HCT116 (cell line): ENCODE measurements around the gene DNAJC6. TPM values are rescaled to one million over a fixed set of nuclear protein-coding genes. Genes with fewer than 3 reads are reported as not detected.

Experiments
- ATAC-seq: fragments of 200-7000 bp; cut with Tn5 transposase; 2 replicates; pipeline ENCODE4 v1.9.1; 2020; ENCODE audit warnings: mild to moderate bottlenecking, moderate library complexity
- BruUV-seq: library from RNA; stranded (reverse); fragments of 400-500 nt; replicated peaks from 2 replicates; lab custom pipeline; 2021; lab: Mats Ljungman, UMichigan
- CTCF ChIA-PET: fragments of 300-600 bp; sonication (Branson Sonifier 250); formaldehyde crosslinking; loops from one replicate; lab custom pipeline; 2021; ENCODE audit warnings: antibody characterized with exemption; lab: Charles Lee
- POLR2A ChIA-PET: fragments of 300-600, 350-600 bp; sonication (Branson Sonifier 250); formaldehyde crosslinking; loops from one replicate; lab custom pipeline; 2021; ENCODE audit warnings: antibody characterized with exemption; lab: Charles Lee
- RAD21 ChIA-PET, 2 experiments: fragments of 300-600 bp; sonication (Branson Sonifier 250); formaldehyde crosslinking; loops; one replicate each; lab custom pipeline; 2023; ENCODE audit warnings: low total read pairs in 2 of 2; ENCODE audit not compliant: uncharacterized antibody in 2 of 2, unreplicated experiment in 2 of 2, low non-redundant PET in 1 of 2; lab: Charles Lee
- DNase-seq: peaks from one replicate; pipeline ENCODE4 v3.0.0-alpha.2; 2010; ENCODE audit warnings: low read depth, low spot score
- H2AFZ ChIP-seq: fragments of 200-600 bp; shearing (Covaris generic), sonication (generic); 2 replicates; pipeline ENCODE4 v1.6.1; 2017; ENCODE audit warnings: low read depth, mixed run types, mixed read lengths, antibody characterized with exemption, low read length; ENCODE audit not compliant: poor library complexity, severe bottlenecking
- H3K27ac ChIP-seq: 2 replicates; pipeline ENCODE4 v1.5.1; 2012; ENCODE audit warnings: low read depth, low read length
- H3K27me3 ChIP-seq: fragments of 200-600 bp; sonication (generic); 2 replicates; pipeline ENCODE4 v1.6.1; 2016; ENCODE audit warnings: mixed run types, low read length, mixed read lengths; ENCODE audit not compliant: insufficient read depth
- H3K36me3 ChIP-seq, 2 experiments: fragments of 200-500 bp in 1 of 2; fragments of 200-600 bp in 1 of 2; sonication (Bioruptor generic) in 1 of 2; sonication (generic) in 1 of 2; 2 replicates each; pipeline versions ENCODE4 v1.5.1 to v1.6.1; 2014 to 2016; ENCODE audit warnings: low read length in 2 of 2, inconsistent platforms in 1 of 2, mixed read lengths in 1 of 2, mixed run types in 1 of 2; ENCODE audit not compliant: insufficient read depth in 2 of 2, control insufficient read depth in 1 of 2
- H3K4me1 ChIP-seq, 2 experiments: fragments of 200-600 bp in 1 of 2; sonication (generic) in 1 of 2; 2 replicates each; pipeline versions ENCODE4 v1.5.1 to v1.6.1; 2012 to 2017; ENCODE audit warnings: low read length in 2 of 2, inconsistent platforms in 1 of 2, mild to moderate bottlenecking in 1 of 2, mixed read lengths in 1 of 2, mixed run types in 1 of 2, moderate library complexity in 1 of 2; ENCODE audit not compliant: insufficient read depth in 2 of 2, control insufficient read depth in 1 of 2
- H3K4me2 ChIP-seq: fragments of 200-600 bp; sonication (generic); 2 replicates; pipeline ENCODE4 v1.6.1; 2017; ENCODE audit warnings: mixed run types, low read length, mixed read lengths
- H3K4me3 ChIP-seq, 2 experiments: fragments of 200-600 bp in 1 of 2; sonication (generic) in 1 of 2; replicated peaks in 1 of 2; 2 replicates each; pipeline ENCODE4 v1.5.1; 2011 to 2016; ENCODE audit warnings: low read length in 2 of 2, control low read depth in 1 of 2, low read depth in 1 of 2, mild to moderate bottlenecking in 1 of 2, mixed read lengths in 1 of 2, mixed run types in 1 of 2
- H3K79me2 ChIP-seq: fragments of 200-600 bp; sonication (generic); 2 replicates; pipeline ENCODE4 v1.6.1; 2017; ENCODE audit warnings: mild to moderate bottlenecking, mixed run types, low read length, moderate library complexity, mixed read lengths; ENCODE audit not compliant: insufficient read depth
- H3K9ac ChIP-seq: fragments of 200-600 bp; sonication (generic); 2 replicates; pipeline ENCODE4 v1.6.1; 2016; ENCODE audit warnings: low read length, mixed read lengths
- H3K9me2 ChIP-seq: fragments of 200-600 bp; sonication (generic), shearing (Covaris generic); 2 replicates; pipeline ENCODE4 v1.6.1; 2017; ENCODE audit warnings: mixed run types, mild to moderate bottlenecking, moderate library complexity; ENCODE audit not compliant: insufficient read depth
- H3K9me3 ChIP-seq, 2 experiments: fragments of 200-500 bp in 1 of 2; fragments of 200-600 bp in 1 of 2; sonication (Bioruptor generic) in 1 of 2; sonication (generic) in 1 of 2; 2 replicates each; pipeline ENCODE4 v1.6.1; 2014 to 2017; ENCODE audit warnings: low read length in 2 of 2, mixed read lengths in 2 of 2, inconsistent platforms in 1 of 2, low read depth in 1 of 2, mild to moderate bottlenecking in 1 of 2, mixed run types in 1 of 2, moderate library complexity in 1 of 2; ENCODE audit not compliant: control insufficient read depth in 1 of 2, insufficient read depth in 1 of 2
- H4K20me1 ChIP-seq: fragments of 200-600 bp; sonication (generic), shearing (Covaris generic); 2 replicates; pipeline ENCODE4 v1.6.1; 2017; ENCODE audit warnings: mixed run types, mild to moderate bottlenecking, moderate library complexity; ENCODE audit not compliant: insufficient read depth
- ATF3 ChIP-seq: IDR thresholded peaks from 2 replicates; pipeline ENCODE4 v1.6.1; 2012
- CEBPB ChIP-seq: IDR thresholded peaks from 2 replicates; pipeline ENCODE4 v1.6.1; 2012; ENCODE audit warnings: low read depth
- EGR1 ChIP-seq: IDR thresholded peaks from 2 replicates; pipeline ENCODE4 v1.6.1; 2012; ENCODE audit warnings: low read depth
- EZH2 ChIP-seq: fragments of 200-600 bp; sonication (generic); IDR thresholded peaks from 2 replicates; pipeline ENCODE4 v1.6.1; 2017; ENCODE audit warnings: antibody characterized with exemption, mixed run types
- FOSL1 ChIP-seq: IDR thresholded peaks from 2 replicates; pipeline ENCODE4 v1.6.1; 2012; ENCODE audit warnings: low read depth
- JUND ChIP-seq: IDR thresholded peaks from 2 replicates; pipeline ENCODE4 v1.6.1; 2012
- MAX ChIP-seq: IDR thresholded peaks from 2 replicates; pipeline ENCODE4 v1.6.1; 2012
- POLR2A ChIP-seq: IDR thresholded peaks from 2 replicates; pipeline ENCODE4 v1.7.0; 2011; ENCODE audit warnings: borderline replicate concordance; ENCODE audit not compliant: insufficient read depth, insufficient read length; ENCODE audit errors: extremely low read depth
- POLR2AphosphoS5 ChIP-seq: IDR thresholded peaks from 2 replicates; pipeline ENCODE4 v1.6.1; 2011; ENCODE audit warnings: mild to moderate bottlenecking, low read depth, low read length, moderate library complexity
- SIN3A ChIP-seq: IDR thresholded peaks from 2 replicates; pipeline ENCODE4 v1.6.1; 2012; ENCODE audit warnings: low read depth
- SP1 ChIP-seq: IDR thresholded peaks from 2 replicates; pipeline ENCODE4 v1.6.1; 2012; ENCODE audit warnings: low read depth
- TCF7L2 ChIP-seq: IDR thresholded peaks from 2 replicates; pipeline ENCODE4 v1.7.0; 2011; ENCODE audit warnings: borderline replicate concordance, inconsistent platforms; ENCODE audit not compliant: insufficient read depth, insufficient read length; ENCODE audit errors: extremely low read depth
- YY1 ChIP-seq: IDR thresholded peaks from 2 replicates; pipeline ENCODE4 v1.6.1; 2011; ENCODE audit warnings: low read length, low read depth, moderate library complexity, mild to moderate bottlenecking; ENCODE audit not compliant: insufficient replicate concordance; ENCODE audit errors: extremely low read depth
- ZBTB33 ChIP-seq: IDR thresholded peaks from 2 replicates; pipeline ENCODE4 v1.6.1; 2011; ENCODE audit warnings: mild to moderate bottlenecking, low read length, moderate library complexity; ENCODE audit not compliant: insufficient replicate concordance; ENCODE audit errors: extremely low read depth
- ZFX ChIP-seq: fragments of 450-650 bp; IDR thresholded peaks from 2 replicates; pipeline ENCODE4 v1.6.1; 2017
- intact Hi-C: fragments of 100-400 bp; cut with micrococcal nuclease; formaldehyde crosslinking; loops from 2 replicates; pipeline ENCODE4 v1.10.0; 2022
- total RNA-seq: library from RNA; stranded (reverse); gene quantifications from one replicate; pipeline ENCODE4 v1.2.1, GENCODE V29; 2021; ENCODE audit not compliant: unreplicated experiment

DNAJC6 gene
- total RNA-seq, 1 experiment from 2014 or later, result 9.0 TPM

- Histone ChIP-seq H2AFZ (no peak overlapping the region), H3K4me2 (no peak overlapping the region), H4K20me1 (no peaks in the 10 kb centered on the region), H3K4me3 (no peak overlapping the region), H3K36me3 (no peaks in the 10 kb centered on the region), H3K9me3 (no peaks in the 10 kb centered on the region), H3K27ac (no peak overlapping the region), H3K79me2 (no peaks in the 10 kb centered on the region), H3K9ac (no peak overlapping the region), H3K4me1 (no peaks in the 10 kb centered on the region), H3K9me2 (no peaks in the 10 kb centered on the region), H3K27me3 (no peaks in the 10 kb centered on the region)
- intact Hi-C loops, result no loop called here
- ChIA-PET RAD21 (no interaction called here), CTCF (no interaction called here), POLR2A (no interaction called here)
- DNase-seq, result no peak
- no peak for ATAC-seq
- no TSS peak for BruUV-seq
- TF ChIP-seq SP1 (no peak), FOSL1 (no peak), POLR2AphosphoS5 (no peak), ATF3 (no peak), CEBPB (no peak), TCF7L2 (no peak), YY1 (no peak), POLR2A (no peak), MAX (no peak), JUND (no peak), ZFX (no peak), EZH2 (no peak), EGR1 (no peak), ZBTB33 (no peak), SIN3A (no peak)
Measured at GRCh38 chr1:65377496-65378246, 68.3 kb downstream of the DNAJC6 start.
